ENCODE measurements around the gene TLE6.
A peak's percentile ranks its signal among the peaks of the same experiment; 100 is the strongest.
"Not testable (repeated sequence)": the region's sequence is repeated elsewhere in the genome, so short reads cannot be mapped to it uniquely, and the experiment has no call there.

The TLE6 gene

DNA sequence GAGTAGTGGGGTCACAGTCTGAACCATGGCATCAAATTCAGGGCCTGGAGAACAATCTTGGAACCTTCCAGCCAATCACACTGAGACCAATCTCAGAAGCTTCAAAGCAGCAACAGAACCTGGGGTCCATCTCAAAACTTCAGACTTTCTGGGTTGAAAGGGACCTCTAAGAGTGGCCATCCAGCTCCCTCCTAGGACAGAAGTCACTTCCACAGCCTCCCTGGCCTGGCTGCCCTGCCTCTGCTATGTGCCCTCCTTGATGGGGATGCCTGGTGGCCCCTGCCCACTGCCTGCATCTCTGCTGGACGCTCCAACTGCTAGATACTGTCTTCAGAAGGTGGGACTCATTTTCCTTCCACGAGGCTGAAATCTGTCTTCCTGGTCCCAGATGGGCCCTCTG, 49.9 kb downstream of the TLE6 start:
- no peak for DNase-seq

DNA sequence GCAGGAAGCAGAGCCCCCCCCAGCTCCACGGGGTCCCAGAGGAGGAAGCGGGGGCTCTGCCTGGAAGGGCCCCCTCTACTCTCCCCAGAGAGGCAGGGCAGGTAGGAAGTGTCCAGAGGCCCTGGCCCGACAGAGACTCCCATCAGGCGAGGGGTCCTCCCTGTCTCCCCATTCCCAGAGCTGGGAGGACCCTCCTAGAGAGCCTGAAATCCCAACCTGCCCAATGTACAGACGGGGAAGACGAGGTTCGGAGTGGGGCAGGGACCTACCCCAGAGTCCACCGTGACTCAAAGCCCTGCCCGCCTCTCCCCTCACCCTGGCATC, 50.6 kb downstream of the TLE6 start:
- DNase-seq = no peak

DNA sequence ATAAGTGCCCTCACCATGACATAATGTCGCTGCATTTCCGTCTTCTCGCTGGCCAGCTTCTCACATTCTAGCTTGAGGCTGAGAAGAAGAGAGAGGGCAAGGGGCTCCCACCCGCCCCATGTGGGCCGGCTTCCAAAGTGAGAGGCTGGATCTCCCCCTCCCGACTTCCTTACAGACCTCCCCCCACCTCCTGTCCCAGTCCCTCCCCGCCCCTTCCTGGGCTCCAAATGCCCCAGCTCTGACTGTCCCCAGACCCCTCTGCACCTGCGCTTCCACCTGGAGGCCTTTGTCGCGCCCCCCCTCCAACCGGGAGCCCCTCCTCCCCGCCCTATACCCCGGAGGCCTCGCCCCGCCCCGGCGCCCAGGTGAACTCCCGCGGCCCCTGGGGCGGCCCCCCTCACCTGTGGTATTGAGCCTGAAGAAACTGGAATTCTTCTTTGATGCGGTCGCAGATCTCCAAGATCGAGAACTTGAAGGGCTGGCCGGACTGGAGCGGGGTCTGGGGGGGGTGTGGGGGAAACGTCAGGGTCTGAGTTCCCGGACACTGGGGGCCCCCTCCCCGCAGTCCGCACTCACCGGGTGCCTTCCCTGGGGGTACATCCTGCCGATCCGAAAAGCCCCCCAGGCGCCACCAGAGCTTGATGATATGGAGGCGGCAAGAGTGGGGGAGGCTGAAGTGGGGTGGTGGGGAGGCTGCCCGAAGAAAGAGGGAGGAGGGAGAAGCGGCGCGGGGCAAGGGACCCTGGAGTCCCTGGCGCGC, 51.1 kb downstream of the TLE6 start:
- DNase-seq = no peak

DNA sequence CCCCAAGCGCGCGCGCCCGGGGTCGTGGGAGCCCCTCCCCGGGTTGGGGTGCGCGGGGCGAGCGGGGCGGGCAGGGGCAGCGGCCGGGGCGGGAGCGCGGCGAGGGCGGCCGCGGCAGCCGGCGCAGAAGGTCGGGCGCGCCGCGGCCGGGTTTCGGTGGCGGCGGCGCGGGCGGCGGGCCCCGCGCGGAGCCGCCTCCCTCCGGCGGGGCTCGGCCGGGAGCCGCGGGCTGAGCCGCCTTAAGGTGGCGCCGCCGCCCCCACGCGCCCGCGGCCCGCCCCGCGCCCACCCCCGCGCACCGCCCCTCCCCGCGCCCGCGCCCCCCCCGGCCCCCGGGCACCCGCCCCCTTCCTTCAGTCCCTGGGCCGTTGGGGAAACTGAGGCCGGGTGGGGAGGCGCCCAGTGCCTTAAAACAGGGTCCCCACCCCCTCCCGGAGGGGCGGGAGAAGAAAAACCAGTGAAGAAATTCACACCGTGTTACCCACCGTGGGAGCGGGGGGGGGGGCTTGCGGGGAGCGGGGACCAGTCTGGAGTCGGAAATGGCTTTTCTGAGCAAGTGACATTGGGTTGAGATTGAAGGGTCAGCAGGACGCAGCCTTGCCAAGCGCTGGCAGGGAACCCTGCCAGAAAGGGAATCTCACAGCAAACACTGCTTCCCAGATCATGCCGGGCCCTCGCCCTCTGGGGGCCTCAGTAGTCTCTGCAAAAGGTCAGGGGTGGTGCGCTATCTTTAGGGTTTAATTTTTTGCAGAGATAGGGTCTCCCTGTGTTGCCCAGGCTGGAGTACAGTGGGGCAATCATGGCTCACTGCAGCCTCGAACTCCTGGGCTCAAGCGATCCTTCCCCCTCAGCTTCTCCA, 51.9 kb downstream of the TLE6 start, which contains the start of gene TLE2:
TSS of gene TLE2 (minus strand) at position 216 of the 859 bp plus-strand sequence. CDS start 376 bp downstream, outside the sequence.
- DNase-seq = peak in 1 of 58 donors; percentile 25

DNA sequence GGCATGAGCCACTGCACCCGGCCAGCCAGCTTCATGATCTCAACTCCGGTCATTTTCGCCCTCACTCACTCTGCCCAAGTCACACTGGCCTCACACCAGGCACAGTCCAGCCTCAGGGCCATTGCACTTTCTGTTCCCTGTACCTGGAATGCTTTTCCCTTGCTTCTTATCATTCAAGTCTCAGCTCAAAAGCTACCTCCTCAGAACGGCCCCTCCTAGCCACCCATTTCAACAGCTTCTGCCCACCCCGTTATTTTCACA, 54.2 kb downstream of the TLE6 start:
- no peak for DNase-seq

DNA sequence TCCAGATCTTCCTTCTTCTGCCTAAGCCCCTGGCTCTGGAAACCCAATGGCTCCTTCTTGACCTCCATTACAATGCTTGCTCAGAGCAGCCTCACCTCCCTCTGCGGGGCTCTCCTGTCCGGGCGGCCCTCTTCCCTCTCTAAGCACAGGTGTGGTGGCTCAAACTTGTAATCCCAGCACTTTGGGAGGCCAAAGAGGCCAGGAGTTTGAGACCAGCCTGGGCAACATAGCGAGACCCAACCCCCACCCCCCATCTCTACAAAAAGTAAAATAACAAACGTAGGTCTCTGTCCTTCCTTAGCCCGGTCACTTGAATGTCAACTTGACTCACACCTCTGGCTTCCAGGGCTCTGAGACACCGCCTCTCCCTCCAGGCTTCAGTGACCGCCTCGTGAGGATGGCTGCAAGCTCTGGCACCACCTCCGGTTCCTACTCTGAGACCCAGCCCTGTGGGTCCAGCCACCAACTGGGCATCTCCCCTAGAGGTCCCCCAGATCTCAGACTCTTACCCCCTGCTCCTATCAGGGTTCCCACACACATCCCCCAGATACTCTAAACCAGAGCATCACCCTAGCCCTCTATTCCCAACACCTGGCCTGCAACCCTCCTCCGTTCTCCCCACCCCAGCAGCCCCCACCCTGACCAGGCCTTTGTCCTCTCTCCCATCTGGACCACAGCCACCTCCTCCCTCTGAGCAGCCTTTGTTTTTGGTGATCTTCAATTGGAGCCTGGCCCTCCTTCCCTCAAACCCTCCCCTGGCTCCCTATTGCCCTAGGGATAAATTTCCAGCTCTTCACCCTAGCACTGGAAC, 56.4 kb downstream of the TLE6 start:
- peak in 10 of 58 donors; percentile 3 to 56 (median 17) for DNase-seq

DNA sequence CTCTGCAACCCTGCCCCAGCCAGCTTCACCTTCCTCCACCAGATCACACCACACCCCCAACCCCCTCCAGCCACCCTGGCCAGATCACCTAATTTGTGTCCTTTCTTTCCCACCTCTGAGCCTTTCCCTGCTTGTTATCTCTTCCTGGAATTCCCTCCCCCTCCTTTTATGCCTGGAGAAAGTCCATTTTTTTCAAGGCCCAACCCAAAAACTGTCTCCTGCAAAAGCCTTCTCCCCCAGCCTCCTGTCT, 57.0 kb downstream of the TLE6 start:
- no peak for DNase-seq

DNA sequence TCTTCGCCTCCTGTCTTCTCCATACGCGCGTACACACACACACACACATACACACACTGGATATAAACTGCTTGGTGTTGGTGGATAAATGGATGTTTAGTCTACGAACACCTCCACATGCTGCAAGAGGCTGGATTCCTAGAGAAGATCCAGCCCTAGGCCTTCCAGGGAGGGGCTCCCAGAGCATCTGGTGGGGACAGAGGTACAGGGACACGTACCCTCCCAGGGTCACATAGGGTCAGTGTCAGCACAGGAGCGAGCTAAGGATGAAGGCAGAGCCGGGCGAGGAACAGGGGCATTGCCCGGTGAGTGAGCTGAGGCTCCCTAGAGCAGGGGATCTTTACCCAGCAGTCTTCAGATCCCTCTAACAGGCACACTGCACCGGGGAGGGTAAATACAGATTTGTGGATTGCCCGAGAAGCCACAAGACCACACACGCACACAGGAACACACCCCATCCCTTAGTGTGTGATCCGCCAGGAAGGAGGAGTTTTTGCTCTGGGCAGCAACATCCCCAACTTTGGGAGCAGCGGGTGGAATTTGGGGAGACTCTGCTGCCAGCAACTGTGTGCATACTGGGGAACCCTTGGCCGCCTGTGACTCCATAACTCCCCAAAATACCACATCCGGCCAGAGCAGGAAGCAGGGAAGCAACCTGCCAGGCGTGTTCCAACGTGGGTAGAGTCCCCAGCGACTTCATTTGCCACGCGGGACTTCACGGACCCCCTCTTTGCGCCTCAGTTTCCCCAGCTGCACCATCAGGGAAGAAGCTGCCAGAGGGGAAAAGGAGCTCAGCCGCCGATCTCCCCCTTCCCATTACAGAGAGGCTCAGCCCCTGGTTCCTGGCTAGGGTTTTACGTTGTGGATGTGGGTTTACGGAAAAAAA, 57.5 kb downstream of the TLE6 start:
- DNase-seq = peak in 7 of 58 donors; percentile 32 to 49 (median 42)

DNA sequence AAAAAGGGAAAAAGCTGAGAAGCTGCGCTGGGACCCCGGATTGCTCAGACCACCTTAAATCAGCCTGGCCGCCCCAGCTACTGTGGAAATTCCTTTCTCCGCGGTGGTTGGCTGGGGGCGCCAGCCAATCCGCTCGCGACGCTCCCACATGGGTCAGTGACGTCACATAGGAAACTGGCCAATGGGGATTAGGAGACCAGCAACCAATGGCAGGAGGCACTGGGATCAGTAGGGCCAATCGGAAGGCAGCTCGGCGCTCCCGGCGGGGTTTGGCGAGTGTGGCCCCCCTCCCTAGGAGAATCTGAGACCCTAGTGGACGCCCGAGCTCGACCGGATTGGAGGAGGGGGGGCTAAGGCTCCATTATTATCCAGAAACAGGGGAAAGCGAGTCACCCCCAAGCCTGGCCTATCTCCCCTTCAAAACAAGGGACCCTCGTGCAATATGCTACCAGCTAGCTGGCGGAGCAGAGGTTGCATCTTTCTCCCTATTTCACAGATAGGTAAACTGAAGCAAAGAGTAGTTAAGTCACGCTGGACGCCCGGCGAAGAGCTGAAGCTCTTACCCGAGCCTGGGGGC, 58.3 kb downstream of the TLE6 start:
- DNase-seq = peak; percentile 79 to 98 (median 95)

DNA sequence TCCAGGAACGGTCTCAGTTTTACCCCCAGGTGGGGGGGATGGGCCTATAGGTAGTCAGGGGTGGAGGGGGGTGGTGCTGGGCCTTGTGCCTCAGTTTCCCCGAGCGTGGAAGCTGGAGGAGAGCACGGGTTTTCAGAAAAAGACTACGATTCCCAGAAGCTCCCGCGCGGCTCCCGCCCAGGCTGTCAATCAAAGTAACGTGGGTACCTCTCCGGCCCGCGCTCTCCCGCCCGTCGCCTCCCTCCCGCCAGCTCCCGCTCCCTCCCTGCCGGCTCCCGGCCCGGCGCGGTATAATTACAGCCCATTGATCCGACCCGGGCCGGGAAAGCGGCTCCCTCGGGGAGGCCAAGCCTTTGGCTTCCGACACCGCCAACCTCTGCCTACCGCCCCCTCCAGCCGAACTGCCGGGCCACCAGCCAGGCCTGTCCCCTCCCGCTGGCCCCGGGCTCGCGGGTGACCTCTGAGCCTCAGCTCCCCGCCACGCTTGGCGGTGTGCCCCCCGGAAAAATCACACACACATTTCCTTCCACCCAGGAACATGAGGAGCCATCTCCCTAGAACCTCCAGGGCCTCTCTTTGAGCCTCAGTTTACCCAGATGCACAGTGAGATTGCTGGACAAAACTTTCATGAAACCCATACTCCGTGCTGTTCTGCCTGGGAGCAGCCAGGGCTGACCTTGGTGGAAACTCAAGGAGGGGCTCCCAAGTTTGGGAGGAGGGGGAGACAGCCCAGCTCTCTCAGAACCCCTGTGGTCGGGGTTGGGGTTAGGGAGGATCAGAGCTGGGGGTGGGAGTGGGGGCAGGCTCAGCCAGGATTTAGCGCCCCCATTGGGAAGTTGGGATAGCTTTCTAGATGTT, 59.0 kb downstream of the TLE6 start:
- DNase-seq = peak; percentile 67 to 97 (median 92)

DNA sequence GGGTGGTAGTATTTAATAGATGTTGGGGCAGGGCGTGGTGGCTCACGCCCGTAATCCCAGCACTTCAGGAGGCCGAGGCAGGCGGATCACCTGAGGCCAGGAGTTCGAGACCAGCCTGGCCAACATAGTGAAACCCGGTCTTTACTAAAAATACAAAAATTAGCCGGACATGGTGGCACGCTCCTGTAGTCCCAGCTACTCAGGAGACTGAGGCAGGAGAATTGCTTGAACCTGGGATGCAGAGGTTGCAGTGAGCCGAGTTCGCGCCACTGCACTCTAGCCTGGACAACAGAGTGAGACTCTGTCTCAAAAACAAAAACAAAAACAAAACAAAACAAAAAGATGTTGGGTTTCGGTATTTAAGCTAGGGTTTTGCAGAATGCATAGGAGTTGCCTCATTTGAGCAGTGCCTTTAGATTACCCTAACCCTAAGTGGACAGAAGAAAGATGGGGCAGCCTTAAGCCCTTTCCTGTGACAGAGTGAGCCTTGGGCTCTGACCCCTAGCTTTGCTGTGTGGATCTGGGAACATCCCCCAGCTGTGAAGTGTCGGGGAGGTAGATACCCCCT, 59.7 kb downstream of the TLE6 start:
- DNase-seq = not testable (repeated sequence)

DNA sequence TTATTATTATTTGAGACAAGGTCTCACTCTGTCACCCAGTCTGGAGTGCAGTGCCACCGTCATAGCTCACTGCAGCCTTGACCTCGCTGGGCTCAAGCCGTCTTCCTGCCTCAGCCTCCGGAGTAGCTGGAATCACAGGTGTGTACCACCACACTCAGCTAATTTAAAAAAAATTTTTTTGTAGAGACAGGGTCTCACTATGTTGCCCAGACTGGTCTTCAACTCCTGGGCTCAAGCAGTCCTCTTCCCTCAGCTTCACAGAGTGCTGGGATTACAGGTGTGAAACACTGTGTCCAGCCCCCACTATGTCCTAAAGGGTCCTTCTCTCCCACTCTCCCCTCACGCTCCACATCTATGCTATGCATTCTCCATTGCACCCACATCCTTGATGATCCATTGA, 60.9 kb downstream of the TLE6 start:
- no peak for DNase-seq

DNA sequence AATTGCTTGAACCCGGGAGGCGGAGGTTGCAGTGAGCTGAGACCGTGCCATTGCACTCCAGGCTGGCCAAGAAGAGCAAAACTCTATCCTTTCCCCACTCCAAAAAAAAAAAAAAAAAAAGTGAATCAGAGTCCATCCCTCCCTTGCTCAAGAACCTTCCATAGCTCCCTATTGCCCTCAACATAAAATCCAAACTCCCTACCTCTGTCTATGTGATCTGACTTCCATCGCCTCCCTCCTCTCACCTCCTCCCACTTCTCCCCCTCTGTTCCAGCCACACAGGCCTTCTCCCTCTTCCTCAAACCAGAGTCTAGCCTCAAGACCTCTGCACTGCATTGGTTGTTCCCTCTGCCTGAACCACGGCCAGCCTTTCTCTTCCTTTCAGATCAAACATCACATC, 61.8 kb downstream of the TLE6 start:
- DNase-seq = no peak

DNA sequence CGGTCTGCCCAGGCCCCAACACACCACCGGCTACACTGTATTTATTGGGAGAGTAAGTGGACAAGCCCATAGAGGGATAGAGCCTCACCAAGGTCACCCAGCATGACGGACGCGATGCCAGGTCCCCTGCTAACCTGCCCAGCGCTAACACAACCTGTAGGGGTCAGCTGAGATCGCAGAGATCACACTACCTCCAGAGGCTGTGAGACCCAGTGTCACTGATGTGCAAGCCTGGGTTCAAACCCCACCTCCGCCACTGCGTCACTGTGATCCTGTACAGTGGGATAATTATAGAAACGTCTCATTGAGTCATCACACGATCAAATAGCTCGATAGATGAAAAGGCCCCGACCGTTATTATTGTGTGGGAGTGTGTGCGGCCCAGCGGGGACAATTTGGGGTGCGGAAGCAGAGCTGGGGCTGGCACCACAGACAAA, 62.3 kb downstream of the TLE6 start:
- peak in 1 of 58 donors; percentile 17 for DNase-seq

DNA sequence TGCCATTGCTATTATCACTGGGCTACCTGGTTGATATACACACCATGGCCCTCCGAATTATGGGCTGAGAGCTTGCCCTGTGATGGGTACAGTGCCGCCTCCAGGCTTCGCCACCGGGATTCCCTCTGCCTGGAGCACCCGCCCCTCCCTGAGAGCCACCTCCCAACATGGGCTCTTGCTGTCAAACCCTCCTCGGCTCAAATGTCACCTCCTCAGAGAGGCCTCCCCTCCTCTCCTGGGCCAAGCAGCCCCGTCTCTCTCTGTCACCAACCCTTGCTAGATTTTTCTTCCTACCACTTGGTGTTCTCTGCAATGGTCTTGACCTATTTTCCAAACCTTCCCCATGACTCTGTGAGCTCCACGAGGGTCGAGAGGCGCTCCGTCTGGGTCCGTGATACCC, 64.0 kb downstream of the TLE6 start:
- no peak for DNase-seq

DNA sequence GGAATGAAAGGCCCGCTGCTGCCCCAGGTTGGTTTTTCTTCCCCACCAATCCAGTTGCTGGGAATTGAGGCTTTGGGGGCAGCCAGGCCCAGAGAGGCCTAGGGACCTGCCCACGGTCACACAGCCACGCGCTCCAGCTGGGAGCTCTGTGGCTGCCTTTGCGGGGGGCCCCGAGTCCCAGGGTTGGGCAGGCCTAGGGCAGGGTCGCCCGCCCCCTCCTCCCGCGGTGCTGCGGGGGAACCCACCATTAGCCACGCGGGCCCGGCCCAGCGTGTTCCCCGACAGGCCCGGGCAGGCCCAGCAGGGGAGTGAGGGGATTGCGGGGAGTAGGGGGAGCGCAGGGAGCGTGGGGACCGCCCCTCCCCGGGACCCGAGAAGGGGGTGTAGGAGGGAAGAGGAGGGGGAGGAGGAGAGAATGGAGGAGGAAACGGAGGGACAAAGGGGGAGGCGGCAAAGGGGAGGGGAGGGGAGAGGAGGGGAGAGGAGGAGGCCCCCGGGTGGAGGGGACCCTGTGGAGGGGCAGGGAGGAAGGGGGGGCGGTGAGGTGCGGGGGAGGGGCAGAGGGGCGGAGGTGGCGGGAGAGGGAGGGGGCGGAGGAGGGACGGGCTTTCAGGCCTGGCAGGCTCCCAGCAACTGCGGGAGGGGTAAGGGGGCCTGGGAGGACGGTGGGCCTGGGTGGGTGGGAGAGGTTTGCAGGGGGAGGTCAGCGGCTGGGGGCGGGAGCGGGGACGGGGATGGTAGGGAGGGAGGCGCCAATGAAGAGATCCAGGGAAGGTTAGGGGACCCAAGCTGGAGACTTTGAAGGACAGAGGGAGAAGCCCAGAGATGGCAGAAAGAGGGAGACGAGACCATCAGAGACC, 64.6 kb downstream of the TLE6 start:
- no peak for DNase-seq

DNA sequence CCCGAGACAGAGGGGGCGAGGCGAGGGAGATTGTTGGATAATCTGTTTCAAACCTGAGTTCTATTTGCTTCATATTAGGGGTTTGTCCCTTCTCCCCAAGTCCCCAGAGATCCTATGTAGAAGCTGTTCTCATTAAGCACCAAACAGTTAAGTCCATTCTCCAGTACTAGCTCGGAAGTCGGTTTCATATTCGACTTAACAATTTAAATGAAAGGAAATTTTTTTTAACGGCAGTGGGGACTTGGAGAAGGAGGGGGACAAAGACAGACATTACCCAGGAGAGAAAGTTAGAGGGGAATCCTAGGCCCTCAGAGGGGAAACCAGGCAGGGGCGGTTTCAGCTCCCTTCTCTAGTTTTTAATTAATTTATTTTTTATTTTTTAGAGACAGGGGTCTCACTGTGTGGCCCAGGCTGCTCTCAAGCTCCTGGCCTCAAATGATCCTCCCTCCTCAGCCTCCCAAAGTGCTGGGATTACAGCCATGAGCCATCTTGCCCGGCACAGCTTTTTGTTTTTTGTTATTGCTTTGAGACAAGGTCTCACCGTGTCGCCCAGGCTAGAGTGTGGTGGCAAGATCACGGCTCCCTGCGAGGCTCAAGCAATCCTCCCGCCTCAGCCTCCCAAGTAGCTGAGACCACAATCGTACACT, 65.4 kb downstream of the TLE6 start:
- no peak for DNase-seq
